Activated naive CD8-positive, alpha-beta T cell treated with anti-CD3 and anti-CD28 coated beads for 36 hours (primary cell): ENCODE measurements around the gene MPDZ. TPM values are rescaled to one million over a fixed set of nuclear protein-coding genes. Genes with fewer than 3 reads are reported as not detected.

Experiments
- DNase-seq: peaks from one replicate; pipeline ENCODE4 v3.0.0; 2021
- H3K27ac Mint-ChIP-seq: one replicate; pipeline ENCODE4 v1.8.0; 2022; ENCODE audit warnings: mild to moderate bottlenecking, moderate library complexity, mixed read lengths
- H3K27me3 Mint-ChIP-seq: one replicate; pipeline ENCODE4 v1.8.0; 2022; ENCODE audit warnings: mild to moderate bottlenecking, mixed read lengths
- H3K36me3 Mint-ChIP-seq: one replicate; pipeline ENCODE4 v1.8.0; 2021; ENCODE audit warnings: mild to moderate bottlenecking, mixed read lengths
- H3K4me1 Mint-ChIP-seq: one replicate; pipeline ENCODE4 v1.8.0; 2021; ENCODE audit warnings: mixed read lengths
- H3K4me3 Mint-ChIP-seq: one replicate; pipeline ENCODE4 v1.8.0; 2022; ENCODE audit warnings: mild to moderate bottlenecking, moderate library complexity, mixed read lengths
- H3K9me3 Mint-ChIP-seq: one replicate; pipeline ENCODE4 v1.8.0; 2022; ENCODE audit warnings: mixed read lengths
- total RNA-seq, 2 experiments: library from RNA; stranded (reverse); gene quantifications; one replicate each; pipeline ENCODE4 v1.2.3, GENCODE V29; 2021

The MPDZ gene
- total RNA-seq, 2 experiments from 2014 or later = not detected

DNA sequence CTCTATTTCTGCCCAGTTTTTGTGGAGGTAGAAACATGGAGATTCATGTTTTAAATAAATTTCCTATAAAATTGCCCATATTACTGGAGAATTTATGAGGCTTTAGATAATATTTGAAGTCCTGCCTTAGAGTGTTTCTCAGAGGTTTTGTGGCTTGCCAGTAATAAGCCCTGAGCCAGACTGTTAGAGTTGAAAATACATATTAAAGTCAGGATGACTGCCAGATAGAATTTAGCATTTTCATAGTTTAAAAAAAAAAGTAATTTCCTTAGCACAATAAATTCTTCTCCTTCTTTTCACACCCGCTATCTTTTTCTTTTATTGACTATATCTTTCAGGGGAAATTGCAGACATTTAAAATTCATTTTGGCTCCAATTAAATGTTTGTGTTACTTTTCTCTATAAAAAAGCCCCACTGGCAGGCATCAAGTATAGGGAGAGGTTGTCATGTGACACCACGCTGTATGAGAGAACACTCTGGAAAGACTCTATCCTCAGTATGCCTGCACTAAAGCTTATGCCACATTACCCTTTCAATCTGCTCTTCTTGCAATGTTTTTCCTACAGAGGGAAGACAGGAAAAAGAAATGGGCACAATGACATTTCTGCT is 135.2 kb downstream of the MPDZ start:
- no peaks in the 10 kb centered on the region for H3K27me3 Mint-ChIP-seq
- H3K4me1 Mint-ChIP-seq = no peaks in the 10 kb centered on the region
- no peaks in the 10 kb centered on the region for H3K9me3 Mint-ChIP-seq
- no peak for DNase-seq
- H3K4me3 Mint-ChIP-seq = no peak overlapping the region
- no peaks in the 10 kb centered on the region for H3K36me3 Mint-ChIP-seq
- no peak overlapping the region for H3K27ac Mint-ChIP-seq

DNA sequence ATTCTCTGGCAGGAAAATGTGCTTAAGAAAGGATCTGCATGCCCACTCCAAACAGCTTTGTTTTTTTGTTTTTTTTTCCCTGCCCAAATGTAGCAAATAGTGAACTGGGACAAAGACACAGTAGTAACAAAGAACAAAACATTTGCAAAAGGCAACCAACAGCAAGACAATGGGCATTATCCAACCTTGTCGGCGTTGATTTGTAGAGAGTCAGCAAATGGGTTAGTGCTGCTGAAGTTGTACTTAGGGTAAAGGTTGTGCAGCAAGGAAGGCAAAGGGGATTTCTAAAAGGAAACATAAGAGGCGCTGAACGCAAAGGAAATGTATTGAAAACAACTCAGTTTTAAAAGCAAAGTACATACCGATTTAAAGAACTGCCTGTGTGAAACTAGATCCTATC is 136.2 kb downstream of the MPDZ start:
- no peaks in the 10 kb centered on the region for H3K4me1 Mint-ChIP-seq
- DNase-seq = no peak
- H3K27ac Mint-ChIP-seq = no peak overlapping the region
- H3K4me3 Mint-ChIP-seq = no peak overlapping the region
- no peaks in the 10 kb centered on the region for H3K27me3 Mint-ChIP-seq
- no peaks in the 10 kb centered on the region for H3K9me3 Mint-ChIP-seq
- H3K36me3 Mint-ChIP-seq = no peaks in the 10 kb centered on the region

DNA sequence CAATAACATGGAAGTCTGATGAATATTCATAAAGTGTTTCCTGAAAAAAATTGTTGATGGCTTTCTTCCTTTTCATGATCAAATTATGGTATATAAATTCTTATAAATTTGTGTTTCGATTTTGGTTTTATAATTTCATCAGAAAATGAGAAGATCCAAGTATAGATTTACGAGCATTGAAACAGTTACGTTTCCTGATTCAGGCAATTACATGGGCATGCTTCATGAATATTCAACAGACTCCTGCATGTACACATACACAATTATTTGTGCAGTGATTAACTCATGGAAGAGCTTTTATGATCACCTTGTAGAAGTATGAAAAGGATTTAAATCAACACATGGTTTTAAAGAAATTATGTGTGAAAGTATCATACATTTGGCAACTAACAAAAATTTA is 136.7 kb downstream of the MPDZ start:
- Mint-ChIP-seq H3K4me3 (no peak overlapping the region), H3K27me3 (no peaks in the 10 kb centered on the region)

DNA sequence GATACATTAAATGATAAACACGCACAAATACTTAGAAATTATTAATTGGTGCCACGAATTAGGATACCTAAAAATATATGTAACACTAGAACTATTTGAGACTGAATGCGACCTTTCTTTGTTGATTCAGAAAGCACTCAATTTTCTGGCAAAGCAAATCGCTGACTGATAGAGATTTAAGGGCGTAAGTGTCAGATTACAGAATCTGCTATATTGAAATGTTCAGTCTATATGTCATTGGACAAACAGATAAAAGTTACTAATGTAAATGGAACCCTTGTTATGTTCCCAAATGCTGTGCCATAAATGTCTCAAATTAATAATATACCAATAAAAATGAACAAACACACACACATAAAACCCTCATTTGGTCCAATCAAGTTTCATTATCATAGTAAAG is 137.9 kb downstream of the MPDZ start:
- H3K27ac Mint-ChIP-seq = no peak overlapping the region
- no peak overlapping the region for H3K4me3 Mint-ChIP-seq
- no peaks in the 10 kb centered on the region for H3K27me3 Mint-ChIP-seq
- H3K9me3 Mint-ChIP-seq = no peaks in the 10 kb centered on the region
- H3K36me3 Mint-ChIP-seq = no peaks in the 10 kb centered on the region
- DNase-seq = no peak
- no peaks in the 10 kb centered on the region for H3K4me1 Mint-ChIP-seq

More for the DNA sequence above, 136.7 kb downstream of the MPDZ start:
- Mint-ChIP-seq H3K4me1 (no peaks in the 10 kb centered on the region), H3K27ac (no peak overlapping the region), H3K9me3 (no peaks in the 10 kb centered on the region), H3K36me3 (no peaks in the 10 kb centered on the region)
- no peak for DNase-seq

DNA sequence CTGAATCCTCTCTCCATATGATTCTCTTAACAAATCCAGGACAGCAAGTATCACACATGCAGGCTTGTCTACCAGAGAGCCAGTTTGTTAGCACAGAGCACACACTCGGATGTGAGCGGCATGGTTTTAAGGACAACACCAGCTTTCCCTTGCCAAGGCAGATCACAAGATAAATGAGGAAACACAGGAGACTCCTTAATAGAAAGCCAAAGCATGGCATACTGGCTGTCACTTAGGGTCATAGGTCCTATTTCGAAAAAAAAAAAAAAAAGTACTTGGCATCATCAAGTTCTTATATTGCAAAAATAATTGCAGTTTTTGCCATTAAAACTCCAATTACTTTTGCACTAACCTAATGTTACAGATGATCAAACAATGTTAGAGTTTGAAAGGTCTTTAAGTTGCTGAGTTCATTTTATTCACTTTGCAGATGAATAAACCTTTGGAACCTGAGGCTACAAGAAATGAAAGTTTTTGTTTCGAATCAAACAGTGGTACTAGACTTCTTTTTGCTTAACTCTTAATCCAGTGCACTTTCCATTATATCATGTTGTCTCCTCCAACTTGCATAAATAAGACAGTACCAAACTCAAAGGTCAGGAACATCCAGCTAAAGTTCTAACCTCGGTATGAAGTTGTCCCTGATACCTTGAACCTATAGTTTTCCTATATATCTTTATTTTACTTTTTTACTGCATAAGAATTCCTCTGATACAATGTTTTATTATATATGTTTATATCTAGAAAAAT is 138.5 kb downstream of the MPDZ start:
- Mint-ChIP-seq H3K4me3 (no peak overlapping the region), H3K4me1 (no peaks in the 10 kb centered on the region), H3K36me3 (no peaks in the 10 kb centered on the region), H3K9me3 (no peaks in the 10 kb centered on the region), H3K27me3 (no peaks in the 10 kb centered on the region), H3K27ac (no peak overlapping the region)
- no peak for DNase-seq

DNA sequence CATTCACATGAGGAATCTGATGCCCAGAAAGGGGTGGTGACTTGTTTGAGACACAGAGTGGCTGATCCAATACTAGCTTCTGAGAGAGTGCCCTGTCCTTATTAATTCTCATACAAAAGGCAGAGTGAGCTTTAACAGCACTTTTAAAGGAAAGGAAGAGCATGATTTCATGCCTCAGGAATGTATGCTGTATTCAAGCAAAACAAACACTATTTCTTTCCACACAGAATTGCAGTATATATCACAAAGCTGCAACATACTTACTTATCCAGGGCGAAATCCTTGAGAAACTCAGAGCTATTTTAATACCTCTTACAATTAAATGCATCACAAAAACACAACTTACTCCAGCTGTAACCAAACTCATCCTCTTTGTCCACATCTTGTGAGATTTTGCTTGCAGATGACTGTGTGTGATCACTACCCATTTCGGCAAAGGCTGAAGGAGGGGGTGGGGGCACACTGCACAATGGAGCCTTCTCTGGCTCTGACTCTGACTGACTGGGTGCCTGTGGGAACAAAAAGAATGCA is 139.8 kb downstream of the MPDZ start:
- Mint-ChIP-seq H3K27me3 (no peaks in the 10 kb centered on the region), H3K36me3 (no peaks in the 10 kb centered on the region), H3K27ac (no peak overlapping the region), H3K4me3 (no peak overlapping the region), H3K9me3 (peaks cover 3% of the 10 kb centered on the region), H3K4me1 (no peaks in the 10 kb centered on the region)
- no peak for DNase-seq

DNA sequence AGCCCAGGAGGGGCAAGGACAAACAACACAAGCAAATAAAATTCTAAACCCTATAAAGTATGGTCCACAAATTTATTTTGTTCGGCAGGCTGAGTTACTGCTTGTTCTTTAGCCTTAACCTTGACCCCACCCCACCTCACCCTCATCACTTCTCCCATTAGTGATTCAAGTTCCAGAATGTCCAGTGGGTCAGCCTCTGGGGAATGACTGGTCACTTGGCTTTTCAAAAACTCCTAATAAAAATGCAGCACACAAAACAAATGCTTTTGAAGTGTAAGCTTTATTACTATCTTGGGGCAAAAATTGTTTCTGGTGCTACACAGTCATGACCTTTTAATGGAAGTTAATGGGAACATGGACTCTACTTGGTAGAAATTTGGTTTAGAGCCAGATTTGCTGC is 142.1 kb downstream of the MPDZ start:
- Mint-ChIP-seq H3K27me3 (no peaks in the 10 kb centered on the region), H3K4me1 (no peaks in the 10 kb centered on the region), H3K27ac (no peak overlapping the region)

DNA sequence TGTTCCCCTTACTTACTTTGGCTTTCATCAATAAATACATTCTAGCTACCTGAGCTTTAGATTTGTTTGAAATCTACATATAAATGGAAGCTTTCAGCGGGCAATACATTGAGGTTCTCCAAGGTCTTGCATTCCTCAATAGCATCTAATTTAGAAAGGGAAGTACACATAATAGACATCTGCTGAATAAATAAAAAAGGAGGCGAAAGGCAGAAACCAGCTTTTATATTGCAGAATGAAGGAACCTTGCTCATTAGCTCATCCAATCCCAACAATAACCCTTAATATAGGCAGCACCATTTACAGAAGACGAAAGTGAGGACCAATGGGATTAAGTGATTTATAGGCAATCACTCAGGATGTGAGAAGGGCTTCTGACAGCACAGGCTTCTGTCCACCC is 147.5 kb downstream of the MPDZ start:
- peaks cover 6% of the 10 kb centered on the region for H3K9me3 Mint-ChIP-seq
- H3K4me3 Mint-ChIP-seq = no peak overlapping the region
- no peaks in the 10 kb centered on the region for H3K4me1 Mint-ChIP-seq
- no peaks in the 10 kb centered on the region for H3K27me3 Mint-ChIP-seq
- H3K27ac Mint-ChIP-seq = no peak overlapping the region
- H3K36me3 Mint-ChIP-seq = no peaks in the 10 kb centered on the region
- no peak for DNase-seq

More for the DNA sequence above, 142.1 kb downstream of the MPDZ start:
- H3K9me3 Mint-ChIP-seq = peaks cover 3% of the 10 kb centered on the region
- no peaks in the 10 kb centered on the region for H3K36me3 Mint-ChIP-seq
- H3K4me3 Mint-ChIP-seq = no peak overlapping the region
- no peak for DNase-seq

DNA sequence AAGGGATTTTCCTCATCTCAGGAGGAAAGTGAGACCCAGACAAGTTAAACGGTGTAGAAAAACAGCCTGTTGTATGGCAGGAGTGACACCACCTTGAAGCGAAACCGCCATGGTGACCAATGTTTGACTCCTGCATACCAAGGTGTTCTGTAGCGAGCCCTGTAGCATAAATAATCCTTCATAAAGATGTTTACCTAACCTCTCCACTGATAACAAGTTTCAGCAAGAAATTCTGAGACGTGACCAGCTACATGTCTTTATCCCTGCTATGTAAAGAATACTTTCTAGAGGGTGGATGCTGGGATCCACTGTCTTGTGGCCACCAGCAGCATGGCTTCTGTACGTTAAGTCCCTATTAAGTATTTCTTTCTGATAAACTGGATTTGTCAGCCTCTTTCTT is 148.1 kb downstream of the MPDZ start:
- Mint-ChIP-seq H3K27me3 (no peaks in the 10 kb centered on the region), H3K9me3 (peaks cover 6% of the 10 kb centered on the region), H3K4me3 (no peak overlapping the region), H3K4me1 (no peaks in the 10 kb centered on the region), H3K36me3 (no peaks in the 10 kb centered on the region), H3K27ac (no peak overlapping the region)
- DNase-seq = no peak

DNA sequence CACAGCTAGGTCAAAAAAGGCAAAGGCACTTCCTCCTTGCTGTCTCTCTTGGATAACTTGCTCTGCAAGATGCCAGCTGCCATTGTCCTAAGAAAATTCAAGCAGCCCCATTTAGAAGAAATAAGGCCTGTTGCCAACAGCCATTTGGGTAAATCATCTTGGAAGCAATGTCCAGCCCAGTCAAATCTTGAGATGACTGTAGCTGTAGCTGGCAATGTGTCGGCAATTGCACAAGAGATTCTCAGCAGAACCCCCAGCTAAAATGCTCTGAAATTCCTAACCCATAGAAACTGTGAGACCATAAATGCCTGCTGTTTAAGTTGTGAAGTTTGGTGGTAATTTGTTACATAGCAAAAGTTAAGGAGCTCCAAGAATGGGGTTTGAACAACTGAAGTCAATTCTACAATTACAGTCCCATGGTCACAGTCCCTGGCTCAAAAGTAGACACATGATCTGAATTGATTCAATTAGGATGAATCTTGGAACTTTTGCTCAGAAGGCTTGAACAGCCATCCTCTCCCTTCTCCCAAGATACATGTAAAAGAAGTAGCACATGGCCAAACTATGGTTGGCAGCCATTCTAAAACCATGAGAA is 151.1 kb downstream of the MPDZ start:
- Mint-ChIP-seq H3K9me3 (peaks cover 2% of the 10 kb centered on the region), H3K36me3 (no peaks in the 10 kb centered on the region), H3K27ac (no peak overlapping the region), H3K27me3 (no peaks in the 10 kb centered on the region), H3K4me1 (no peaks in the 10 kb centered on the region), H3K4me3 (no peak overlapping the region)
- no peak for DNase-seq

DNA sequence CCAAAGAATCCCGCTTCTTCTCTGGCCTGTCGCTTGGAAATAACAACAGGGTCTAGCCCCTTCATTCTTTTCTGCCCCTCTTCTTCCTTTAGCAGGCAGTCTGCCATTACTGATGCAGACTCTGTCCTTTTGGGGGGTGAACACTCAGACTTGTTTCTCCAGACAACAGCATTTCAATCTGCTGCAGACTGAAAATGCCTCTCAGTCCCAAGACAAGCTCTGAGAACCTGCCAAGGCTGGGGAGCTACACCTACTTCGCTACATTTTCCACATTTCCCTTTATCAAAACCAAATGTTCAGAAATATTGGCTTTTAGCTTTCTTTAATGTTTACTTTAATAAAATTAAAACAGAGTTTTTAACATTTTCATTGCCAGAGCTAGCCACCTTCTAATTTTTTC is 152.4 kb downstream of the MPDZ start:
- no peaks in the 10 kb centered on the region for H3K36me3 Mint-ChIP-seq
- H3K4me3 Mint-ChIP-seq = no peak overlapping the region
- no peaks in the 10 kb centered on the region for H3K27me3 Mint-ChIP-seq
- H3K9me3 Mint-ChIP-seq = peaks cover 2% of the 10 kb centered on the region
- no peak overlapping the region for H3K27ac Mint-ChIP-seq
- DNase-seq = no peak
- no peaks in the 10 kb centered on the region for H3K4me1 Mint-ChIP-seq

DNA sequence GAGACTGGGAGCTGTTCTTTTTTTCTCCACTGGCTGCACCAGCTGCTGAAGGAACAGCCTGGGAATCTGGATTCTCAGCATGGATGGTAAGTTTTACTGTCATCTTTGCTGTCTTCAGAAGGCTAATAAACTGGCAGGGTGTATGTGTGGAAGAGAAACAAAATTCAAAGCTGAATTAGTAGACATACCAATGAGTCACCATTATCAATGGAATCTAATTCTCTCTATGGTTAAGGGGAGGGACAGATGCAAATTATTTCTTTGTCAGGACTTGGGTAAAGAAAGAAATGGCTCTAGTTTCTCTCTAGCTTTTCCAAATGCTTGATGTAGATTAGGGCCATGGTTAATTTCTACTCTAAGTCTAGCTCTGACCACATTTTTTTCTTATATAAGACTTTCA is 154.2 kb downstream of the MPDZ start:
- H3K27me3 Mint-ChIP-seq = no peaks in the 10 kb centered on the region
- no peaks in the 10 kb centered on the region for H3K4me1 Mint-ChIP-seq
- DNase-seq = no peak
- H3K27ac Mint-ChIP-seq = no peak overlapping the region
- no peak overlapping the region for H3K4me3 Mint-ChIP-seq
- no peaks in the 10 kb centered on the region for H3K36me3 Mint-ChIP-seq
- peaks cover 2% of the 10 kb centered on the region for H3K9me3 Mint-ChIP-seq

DNA sequence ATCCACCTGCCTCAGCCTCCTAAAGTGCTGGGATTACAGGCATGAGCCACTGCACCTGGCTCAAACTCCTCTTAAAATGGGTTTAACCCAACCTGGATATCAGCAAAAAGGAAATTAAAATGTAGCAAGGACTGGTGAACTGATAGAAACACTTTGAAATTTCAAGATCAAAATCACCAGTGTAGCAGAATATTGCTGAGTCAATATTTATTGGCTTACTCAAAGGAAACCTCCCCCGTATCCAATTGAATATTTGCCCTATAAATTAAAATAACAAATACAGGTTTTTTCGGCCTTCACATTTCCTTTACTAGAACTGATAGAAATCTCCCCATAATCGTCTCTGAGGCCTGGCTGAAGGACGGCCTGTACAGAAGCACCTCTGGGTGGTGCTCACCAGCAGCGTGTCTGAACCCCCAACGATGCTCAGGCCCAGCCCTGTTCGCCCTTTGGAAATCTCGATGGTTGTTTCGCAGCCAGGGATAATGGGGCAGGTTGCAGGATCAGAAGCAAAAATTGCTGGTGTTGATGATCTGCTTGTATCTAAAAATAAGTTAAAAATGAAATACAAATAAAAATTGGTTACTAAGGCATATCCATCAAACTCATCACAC is 156.6 kb downstream of the MPDZ start:
- no peaks in the 10 kb centered on the region for H3K36me3 Mint-ChIP-seq
- H3K4me3 Mint-ChIP-seq = no peak overlapping the region
- H3K27ac Mint-ChIP-seq = no peak overlapping the region
- H3K4me1 Mint-ChIP-seq = no peaks in the 10 kb centered on the region
- no peak for DNase-seq
- H3K9me3 Mint-ChIP-seq = peaks cover 1% of the 10 kb centered on the region
- no peaks in the 10 kb centered on the region for H3K27me3 Mint-ChIP-seq

DNA sequence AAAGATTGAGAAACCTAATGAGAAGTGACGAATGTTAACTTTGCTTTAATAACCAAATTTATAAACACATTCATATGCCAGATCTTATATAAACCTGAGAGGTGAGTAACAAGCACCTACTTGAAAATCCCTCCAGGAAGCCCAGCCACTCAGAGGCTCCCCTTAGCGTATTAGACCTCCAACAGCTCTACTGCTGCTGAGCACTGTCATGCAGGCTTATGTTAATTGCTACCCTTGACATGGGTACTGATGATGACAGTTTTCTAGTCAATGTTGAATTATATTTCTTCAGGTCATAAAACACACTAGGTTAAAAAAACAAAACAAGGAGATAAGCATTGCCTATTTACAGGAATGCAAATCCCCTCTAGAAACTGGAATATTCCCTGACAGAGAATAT is 161.2 kb downstream of the MPDZ start:
- H3K27ac Mint-ChIP-seq = no peak overlapping the region
- no peaks in the 10 kb centered on the region for H3K36me3 Mint-ChIP-seq
- DNase-seq = no peak
- peaks cover 3% of the 10 kb centered on the region for H3K9me3 Mint-ChIP-seq
- no peaks in the 10 kb centered on the region for H3K4me1 Mint-ChIP-seq
- H3K27me3 Mint-ChIP-seq = no peaks in the 10 kb centered on the region
- H3K4me3 Mint-ChIP-seq = no peak overlapping the region

DNA sequence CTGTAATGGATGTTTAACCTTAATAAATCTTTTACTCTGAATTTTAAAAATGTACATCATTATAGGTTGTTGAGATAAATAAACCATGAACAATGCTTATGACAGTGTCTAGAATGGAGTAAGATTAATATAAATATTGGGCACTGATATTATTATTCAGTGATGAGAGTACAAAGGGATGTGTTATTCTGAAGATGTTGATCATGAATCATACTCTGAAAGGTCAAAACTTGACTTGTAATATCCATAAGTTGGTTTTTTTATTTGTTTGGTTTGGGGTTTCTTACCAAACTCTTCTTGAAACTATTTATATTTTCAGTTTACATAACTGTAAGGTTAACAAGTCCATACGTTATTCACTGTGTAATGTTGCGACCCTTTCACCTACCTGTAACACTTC is 163.2 kb downstream of the MPDZ start:
- H3K36me3 Mint-ChIP-seq = no peaks in the 10 kb centered on the region
- H3K27me3 Mint-ChIP-seq = no peaks in the 10 kb centered on the region
- no peak overlapping the region for H3K4me3 Mint-ChIP-seq
- H3K4me1 Mint-ChIP-seq = no peaks in the 10 kb centered on the region
- DNase-seq = no peak
- peaks cover 3% of the 10 kb centered on the region for H3K9me3 Mint-ChIP-seq
- H3K27ac Mint-ChIP-seq = no peak overlapping the region
